ENCODE data around the gene ILK.

DNA sequence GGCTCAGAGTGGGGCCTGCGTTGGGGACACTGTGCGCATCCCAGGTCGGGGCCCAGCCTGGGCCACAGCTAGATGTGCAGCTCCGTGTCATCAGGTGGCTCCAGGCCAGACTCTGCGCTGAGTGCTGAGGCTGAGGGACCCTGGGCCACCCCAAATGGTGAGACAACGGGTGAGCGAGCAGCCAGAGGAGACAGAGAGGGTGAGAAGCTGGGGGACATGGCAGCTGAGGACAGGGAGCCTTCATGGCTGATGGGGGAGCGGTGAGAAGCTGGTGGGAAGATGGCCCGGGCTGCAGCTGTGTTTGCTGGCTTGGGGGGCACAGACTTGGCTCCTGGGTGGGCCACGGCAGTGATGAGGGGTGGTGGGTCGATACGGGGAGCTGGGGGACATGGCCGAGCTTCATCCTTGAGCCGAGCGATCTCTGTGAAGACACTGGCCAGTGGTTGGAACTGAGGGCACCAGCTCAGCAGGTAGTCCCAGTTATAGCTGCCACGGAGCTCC is 18.2 kb downstream of the ILK start:
- TF ChIP-seq, protein P1, sequence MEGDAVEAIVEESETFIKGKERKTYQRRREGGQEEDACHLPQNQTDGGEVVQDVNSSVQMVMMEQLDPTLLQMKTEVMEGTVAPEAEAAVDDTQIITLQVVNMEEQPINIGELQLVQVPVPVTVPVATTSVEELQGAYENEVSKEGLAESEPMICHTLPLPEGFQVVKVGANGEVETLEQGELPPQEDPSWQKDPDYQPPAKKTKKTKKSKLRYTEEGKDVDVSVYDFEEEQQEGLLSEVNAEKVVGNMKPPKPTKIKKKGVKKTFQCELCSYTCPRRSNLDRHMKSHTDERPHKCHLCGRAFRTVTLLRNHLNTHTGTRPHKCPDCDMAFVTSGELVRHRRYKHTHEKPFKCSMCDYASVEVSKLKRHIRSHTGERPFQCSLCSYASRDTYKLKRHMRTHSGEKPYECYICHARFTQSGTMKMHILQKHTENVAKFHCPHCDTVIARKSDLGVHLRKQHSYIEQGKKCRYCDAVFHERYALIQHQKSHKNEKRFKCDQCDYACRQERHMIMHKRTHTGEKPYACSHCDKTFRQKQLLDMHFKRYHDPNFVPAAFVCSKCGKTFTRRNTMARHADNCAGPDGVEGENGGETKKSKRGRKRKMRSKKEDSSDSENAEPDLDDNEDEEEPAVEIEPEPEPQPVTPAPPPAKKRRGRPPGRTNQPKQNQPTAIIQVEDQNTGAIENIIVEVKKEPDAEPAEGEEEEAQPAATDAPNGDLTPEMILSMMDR (IDR thresholded peaks at IDR 0.05): no peak
- TF ChIP-seq POLR2A (IDR thresholded peaks at IDR 0.05; ENCODE audit: low read depth): no peak

Data from esophagus muscularis mucosa (tissue), 3 donors.